Ishikawa (cell line): ENCODE data around the gene MEI4.

Experiments
- CEBPB ChIP-seq: IDR thresholded peaks from 2 replicates; pipeline ENCODE4 v1.6.1; 2012
- CREB1 ChIP-seq: IDR thresholded peaks from 2 replicates; pipeline ENCODE4 v1.6.1; 2012; ENCODE audit warnings: low read depth
- EGR1 ChIP-seq: IDR thresholded peaks from 2 replicates; pipeline ENCODE4 v1.6.1; 2012
- EP300 ChIP-seq: IDR thresholded peaks from 2 replicates; pipeline ENCODE4 v1.6.1; 2012; ENCODE audit warnings: borderline replicate concordance
- FOXM1 ChIP-seq: IDR thresholded peaks from 2 replicates; pipeline ENCODE4 v1.6.1; 2012; ENCODE audit warnings: low read depth, borderline replicate concordance
- NFIC ChIP-seq: IDR thresholded peaks from 2 replicates; pipeline ENCODE4 v1.6.1; 2012
- RAD21 ChIP-seq: IDR thresholded peaks from 2 replicates; pipeline ENCODE4 v1.6.1; 2012; ENCODE audit warnings: low read depth
- TAF1 ChIP-seq: IDR thresholded peaks from 2 replicates; pipeline ENCODE4 v1.6.1; 2012; ENCODE audit warnings: low read depth, mild to moderate bottlenecking
- TCF12 ChIP-seq: IDR thresholded peaks from 2 replicates; pipeline ENCODE4 v1.6.1; 2012; ENCODE audit warnings: low read depth
- TEAD4 ChIP-seq: IDR thresholded peaks from 2 replicates; pipeline ENCODE4 v1.6.1; 2012
- YY1 ChIP-seq: IDR thresholded peaks from 2 replicates; pipeline ENCODE4 v1.6.1; 2012; ENCODE audit warnings: low read depth
- ZBTB7A ChIP-seq: IDR thresholded peaks from 2 replicates; pipeline ENCODE4 v1.6.1; 2012; ENCODE audit warnings: low read depth
- TF ChIP-seq, protein P1 (sequence below): IDR thresholded peaks from 2 replicates; pipeline ENCODE4 v1.6.1; 2012
- TF ChIP-seq, protein P2 (sequence below): IDR thresholded peaks from 2 replicates; pipeline ENCODE4 v1.6.1; 2012
- TF ChIP-seq, protein P3 (sequence below): IDR thresholded peaks from 2 replicates; pipeline ENCODE4 v1.6.1; 2012; ENCODE audit warnings: low read depth, mild to moderate bottlenecking

The MEI4 gene

DNA sequence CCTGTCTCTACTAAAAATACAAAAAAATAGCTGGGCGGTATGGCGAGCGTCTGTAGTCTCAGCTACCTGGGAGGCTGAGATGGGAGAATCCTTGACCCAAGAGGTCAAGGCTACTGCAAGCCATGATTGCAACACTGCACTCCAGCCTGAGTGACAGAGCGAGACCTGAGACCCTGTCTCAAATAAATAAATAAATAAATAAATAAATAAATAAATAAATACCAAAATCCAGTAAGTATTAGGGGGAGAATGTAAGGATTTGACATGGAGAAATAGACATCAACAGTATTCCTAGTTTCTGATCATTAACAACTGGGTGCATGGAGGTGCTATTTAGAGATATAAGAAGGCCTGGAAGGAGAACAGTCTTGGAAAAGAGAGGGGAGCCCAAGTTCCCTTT is 125.7 kb downstream of the MEI4 start:
- no peak for TF ChIP-seq TCF12

DNA sequence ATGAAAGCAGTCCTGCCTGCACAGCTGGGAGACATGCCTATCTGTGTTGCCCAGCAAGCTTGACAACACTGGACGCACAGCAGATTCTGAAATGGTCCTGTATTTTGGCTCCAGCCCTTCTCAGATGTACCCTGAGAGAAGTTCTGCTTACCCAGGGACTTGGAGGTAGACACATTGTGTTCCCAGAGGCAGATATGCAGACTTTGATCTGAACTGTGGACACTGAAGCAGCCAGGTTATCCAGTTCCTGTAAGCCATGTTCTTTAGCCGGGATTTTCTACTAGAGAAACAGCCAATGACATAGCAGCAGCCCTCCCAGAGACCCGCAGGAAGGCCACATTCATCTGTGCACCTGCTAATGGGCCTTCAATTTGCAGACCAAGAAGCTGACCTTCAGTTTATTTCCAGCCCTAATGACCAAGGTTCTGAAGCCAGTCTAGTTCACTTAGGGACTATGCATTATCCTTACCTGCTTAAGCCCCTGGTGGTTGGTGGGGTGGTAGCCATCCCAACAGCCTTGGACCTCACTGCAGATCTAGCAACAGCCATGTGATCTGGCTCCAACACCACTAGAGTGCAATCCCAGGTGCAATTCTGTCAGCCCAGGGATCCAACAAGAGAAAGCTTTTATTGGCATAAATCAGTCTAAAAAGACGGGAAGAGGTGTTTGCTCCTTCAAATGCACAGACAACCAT is 134.2 kb downstream of the MEI4 start:
- TF ChIP-seq YY1 (no peak), TAF1 (no peak), ZBTB7A (no peak), EP300 (no peak), FOXM1 (no peak), EGR1 (no peak), TEAD4 (no peak), CEBPB (no peak), CREB1 (no peak)
- TF ChIP-seq, protein P1, sequence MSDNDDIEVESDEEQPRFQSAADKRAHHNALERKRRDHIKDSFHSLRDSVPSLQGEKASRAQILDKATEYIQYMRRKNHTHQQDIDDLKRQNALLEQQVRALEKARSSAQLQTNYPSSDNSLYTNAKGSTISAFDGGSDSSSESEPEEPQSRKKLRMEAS = no peak

DNA sequence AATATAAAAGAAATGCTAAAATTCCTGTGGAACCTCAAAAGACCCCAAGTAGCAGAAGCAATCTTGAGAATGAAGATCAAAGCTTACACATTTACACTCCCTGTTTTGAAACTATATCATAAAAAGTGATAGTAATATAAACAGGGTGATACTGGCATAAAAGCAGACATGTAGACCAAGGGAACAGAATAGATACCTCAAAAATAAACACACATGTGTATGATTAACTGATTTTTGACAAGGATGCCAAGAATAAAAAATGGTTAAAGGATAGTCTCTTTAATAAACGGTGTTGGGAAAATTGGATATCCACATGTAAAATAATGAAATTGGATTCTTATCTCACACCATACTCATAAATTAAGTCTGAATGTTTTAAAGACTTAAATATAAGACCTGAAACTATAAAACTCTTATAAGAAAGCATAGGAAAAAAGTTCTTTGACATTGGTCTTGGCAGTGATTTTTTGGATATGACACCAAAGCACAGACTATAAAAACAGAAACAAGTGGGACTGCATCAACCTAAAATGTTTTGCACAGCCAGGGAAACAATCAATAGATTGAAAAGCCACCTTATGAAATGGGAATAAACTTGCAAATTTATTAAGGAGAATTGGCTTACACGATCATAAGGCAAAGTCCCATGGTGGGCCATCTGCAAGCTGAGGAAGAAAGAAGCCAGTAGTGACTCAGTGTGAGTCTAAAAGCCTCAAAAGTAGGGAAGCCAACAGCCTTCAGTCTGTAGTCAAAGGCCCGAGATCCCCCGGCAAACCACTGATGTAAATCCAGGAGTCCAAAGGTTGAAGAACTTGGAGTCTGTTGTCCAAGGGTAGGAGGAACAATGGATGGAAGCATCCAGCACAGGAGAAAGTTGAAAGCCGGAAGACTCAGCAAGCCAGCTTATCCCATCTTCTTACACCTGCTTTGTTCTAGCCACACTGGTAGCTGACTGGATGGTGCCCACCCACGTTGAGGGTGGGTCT is 144.3 kb downstream of the MEI4 start:
- TF ChIP-seq, protein P2, sequence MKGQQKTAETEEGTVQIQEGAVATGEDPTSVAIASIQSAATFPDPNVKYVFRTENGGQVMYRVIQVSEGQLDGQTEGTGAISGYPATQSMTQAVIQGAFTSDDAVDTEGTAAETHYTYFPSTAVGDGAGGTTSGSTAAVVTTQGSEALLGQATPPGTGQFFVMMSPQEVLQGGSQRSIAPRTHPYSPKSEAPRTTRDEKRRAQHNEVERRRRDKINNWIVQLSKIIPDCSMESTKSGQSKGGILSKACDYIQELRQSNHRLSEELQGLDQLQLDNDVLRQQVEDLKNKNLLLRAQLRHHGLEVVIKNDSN = no peak
- TF ChIP-seq CEBPB = no peak
- no peak for TF ChIP-seq TCF12
- no peak for TF ChIP-seq NFIC

DNA sequence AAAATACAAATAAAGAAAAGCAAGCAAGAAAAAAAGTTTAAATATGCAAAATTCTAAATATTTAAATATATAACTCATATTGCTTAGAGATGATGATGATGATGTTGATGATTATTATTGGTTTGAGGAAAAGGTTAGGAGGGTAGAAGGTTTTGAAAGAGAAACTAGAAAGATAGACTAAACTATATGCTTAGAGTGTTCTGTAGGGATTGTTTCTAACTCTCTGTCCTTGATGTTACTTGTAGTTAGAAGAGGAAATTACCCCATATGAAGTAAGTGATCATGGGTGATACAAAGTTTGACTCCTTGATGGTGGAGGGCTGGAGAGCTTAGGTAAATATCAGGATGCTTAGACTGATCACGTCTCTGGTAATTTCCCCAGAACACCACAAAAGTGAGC is 159.5 kb downstream of the MEI4 start:
- TF ChIP-seq, protein P1 = no peak

DNA sequence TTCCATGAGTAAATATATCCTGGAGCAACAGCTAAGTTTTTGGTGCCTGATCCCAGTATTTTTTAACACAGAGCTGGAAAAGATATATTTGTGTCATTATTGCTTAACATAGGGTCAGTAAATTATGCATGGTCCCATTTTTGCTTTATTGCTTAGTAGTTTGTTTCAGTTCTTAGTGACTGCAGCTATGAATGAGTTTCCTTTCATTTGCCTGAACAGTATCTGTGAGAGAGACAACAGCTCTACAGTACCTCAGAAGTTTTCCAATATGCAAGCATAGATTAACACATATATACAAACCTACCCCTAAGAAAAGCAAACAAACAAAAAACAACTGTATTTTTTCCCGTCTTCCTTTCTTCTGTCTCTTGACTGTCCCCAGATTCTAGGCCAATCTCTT is 160.3 kb downstream of the MEI4 start:
- no peak for TF ChIP-seq TCF12
- no peak for TF ChIP-seq TEAD4
- TF ChIP-seq ZBTB7A = no peak
- no peak for TF ChIP-seq CREB1
- no peak for TF ChIP-seq EP300
- TF ChIP-seq NFIC = no peak
- TF ChIP-seq TAF1 = no peak
- no peak for TF ChIP-seq CEBPB
- TF ChIP-seq, protein P2 = no peak
- TF ChIP-seq, protein P3, sequence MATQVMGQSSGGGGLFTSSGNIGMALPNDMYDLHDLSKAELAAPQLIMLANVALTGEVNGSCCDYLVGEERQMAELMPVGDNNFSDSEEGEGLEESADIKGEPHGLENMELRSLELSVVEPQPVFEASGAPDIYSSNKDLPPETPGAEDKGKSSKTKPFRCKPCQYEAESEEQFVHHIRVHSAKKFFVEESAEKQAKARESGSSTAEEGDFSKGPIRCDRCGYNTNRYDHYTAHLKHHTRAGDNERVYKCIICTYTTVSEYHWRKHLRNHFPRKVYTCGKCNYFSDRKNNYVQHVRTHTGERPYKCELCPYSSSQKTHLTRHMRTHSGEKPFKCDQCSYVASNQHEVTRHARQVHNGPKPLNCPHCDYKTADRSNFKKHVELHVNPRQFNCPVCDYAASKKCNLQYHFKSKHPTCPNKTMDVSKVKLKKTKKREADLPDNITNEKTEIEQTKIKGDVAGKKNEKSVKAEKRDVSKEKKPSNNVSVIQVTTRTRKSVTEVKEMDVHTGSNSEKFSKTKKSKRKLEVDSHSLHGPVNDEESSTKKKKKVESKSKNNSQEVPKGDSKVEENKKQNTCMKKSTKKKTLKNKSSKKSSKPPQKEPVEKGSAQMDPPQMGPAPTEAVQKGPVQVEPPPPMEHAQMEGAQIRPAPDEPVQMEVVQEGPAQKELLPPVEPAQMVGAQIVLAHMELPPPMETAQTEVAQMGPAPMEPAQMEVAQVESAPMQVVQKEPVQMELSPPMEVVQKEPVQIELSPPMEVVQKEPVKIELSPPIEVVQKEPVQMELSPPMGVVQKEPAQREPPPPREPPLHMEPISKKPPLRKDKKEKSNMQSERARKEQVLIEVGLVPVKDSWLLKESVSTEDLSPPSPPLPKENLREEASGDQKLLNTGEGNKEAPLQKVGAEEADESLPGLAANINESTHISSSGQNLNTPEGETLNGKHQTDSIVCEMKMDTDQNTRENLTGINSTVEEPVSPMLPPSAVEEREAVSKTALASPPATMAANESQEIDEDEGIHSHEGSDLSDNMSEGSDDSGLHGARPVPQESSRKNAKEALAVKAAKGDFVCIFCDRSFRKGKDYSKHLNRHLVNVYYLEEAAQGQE = no peak
- no peak for TF ChIP-seq EGR1
- no peak for TF ChIP-seq FOXM1
- TF ChIP-seq, protein P1 = no peak
- TF ChIP-seq YY1 = no peak
- TF ChIP-seq RAD21 = no peak

DNA sequence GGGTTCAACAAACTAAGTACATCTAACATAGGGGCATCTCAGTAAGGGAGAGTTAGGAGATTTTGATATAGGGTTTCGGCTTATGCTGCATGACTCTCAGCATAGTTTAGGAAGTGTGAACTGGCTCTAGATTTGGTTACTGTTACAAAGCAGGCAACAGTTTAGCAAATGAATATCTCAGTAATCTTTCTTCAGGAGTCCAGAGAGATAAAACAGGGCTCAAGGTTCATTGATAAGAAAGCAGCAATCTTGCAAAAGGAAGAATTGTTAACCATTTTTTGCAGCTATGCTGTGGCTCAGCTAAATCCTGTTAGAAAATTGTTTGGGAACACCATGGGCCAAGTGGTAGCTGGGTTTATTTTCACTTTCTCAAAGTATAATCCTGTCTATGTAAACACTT is 161.3 kb downstream of the MEI4 start:
- TF ChIP-seq TCF12 (no peak), CREB1 (no peak), CEBPB (no peak), TAF1 (no peak), NFIC (no peak), FOXM1 (no peak), YY1 (no peak), TEAD4 (no peak), ZBTB7A (no peak), EGR1 (no peak), EP300 (no peak), RAD21 (no peak)
- TF ChIP-seq, protein P3 = no peak
- TF ChIP-seq, protein P2 = no peak
- TF ChIP-seq, protein P1 = no peak
